ENCODE measurements around the gene SPAG16. TPM values are rescaled to one million over a fixed set of nuclear protein-coding genes. Genes with fewer than 3 reads are reported as not detected.

The SPAG16 gene
- total RNA-seq, 1 experiment from 2014 or later = 17.3 TPM

- H3K23ac ChIP-seq (ENCODE audit: insufficient read length, low read depth, low read length) = no peak overlapping the region
- H2BK5ac ChIP-seq (ENCODE audit: insufficient read length, low read length) = no peak overlapping the region
Measured at GRCh38 chr2:214328941-214329340, 1044.7 kb downstream of the SPAG16 start.

More at GRCh38 chr2:214328941-214329340, 1044.7 kb downstream of the SPAG16 start:
- no peaks in the 10 kb centered on the region for H4K20me1 ChIP-seq (ENCODE audit: control insufficient read depth, insufficient read depth, insufficient read length)
- TF ChIP-seq, protein P1, sequence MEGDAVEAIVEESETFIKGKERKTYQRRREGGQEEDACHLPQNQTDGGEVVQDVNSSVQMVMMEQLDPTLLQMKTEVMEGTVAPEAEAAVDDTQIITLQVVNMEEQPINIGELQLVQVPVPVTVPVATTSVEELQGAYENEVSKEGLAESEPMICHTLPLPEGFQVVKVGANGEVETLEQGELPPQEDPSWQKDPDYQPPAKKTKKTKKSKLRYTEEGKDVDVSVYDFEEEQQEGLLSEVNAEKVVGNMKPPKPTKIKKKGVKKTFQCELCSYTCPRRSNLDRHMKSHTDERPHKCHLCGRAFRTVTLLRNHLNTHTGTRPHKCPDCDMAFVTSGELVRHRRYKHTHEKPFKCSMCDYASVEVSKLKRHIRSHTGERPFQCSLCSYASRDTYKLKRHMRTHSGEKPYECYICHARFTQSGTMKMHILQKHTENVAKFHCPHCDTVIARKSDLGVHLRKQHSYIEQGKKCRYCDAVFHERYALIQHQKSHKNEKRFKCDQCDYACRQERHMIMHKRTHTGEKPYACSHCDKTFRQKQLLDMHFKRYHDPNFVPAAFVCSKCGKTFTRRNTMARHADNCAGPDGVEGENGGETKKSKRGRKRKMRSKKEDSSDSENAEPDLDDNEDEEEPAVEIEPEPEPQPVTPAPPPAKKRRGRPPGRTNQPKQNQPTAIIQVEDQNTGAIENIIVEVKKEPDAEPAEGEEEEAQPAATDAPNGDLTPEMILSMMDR (conservative IDR thresholded peaks at IDR 0.05) = no peak
- H2AK5ac ChIP-seq (ENCODE audit: insufficient read length, low read length) = no peak overlapping the region
- H2BK12ac ChIP-seq (ENCODE audit: insufficient read length, low read depth, low read length) = no peak overlapping the region
- H2BK20ac ChIP-seq (ENCODE audit: low read depth, low read length, poor library complexity, severe bottlenecking) = no peak overlapping the region
- no peak overlapping the region for H3K4ac ChIP-seq (ENCODE audit: low read depth, low read length)
- Mint-ChIP-seq H3K36me3 (ENCODE audit: insufficient read depth in 1 of 3, low read depth in 3 of 3) (no peaks in the 10 kb centered on the region), H3K27me3 (ENCODE audit: low read depth) (no peaks in the 10 kb centered on the region), H3K4me1 (peaks cover 0 to 4% of the 10 kb centered on the region in 2 experiments; a peak in 2 of 4 replicates), H3K27ac (no peak overlapping the region), H3K4me3 (no peak overlapping the region), H3K9me3 (no peaks in the 10 kb centered on the region)
- no peak overlapping the region for H3K9ac ChIP-seq (ENCODE audit: extremely low read depth, insufficient read length, low read length)
- H3K14ac ChIP-seq (ENCODE audit: insufficient read depth, low read length) = no peak overlapping the region
- H3K27me3 ChIP-seq (ENCODE audit: insufficient read depth, low read length) = no peaks in the 10 kb centered on the region
- H3K27ac ChIP-seq (ENCODE audit: insufficient read length, low read depth, low read length) = no peak overlapping the region
- no peak overlapping the region for H3K18ac ChIP-seq (ENCODE audit: insufficient read length, low read depth, low read length)
- no peaks in the 10 kb centered on the region for H3K23me2 ChIP-seq (ENCODE audit: insufficient read length, low read depth, low read length, poor library complexity, severe bottlenecking)
- no peak overlapping the region for H3K56ac ChIP-seq (ENCODE audit: insufficient read length, low read depth, low read length)
- H3K4me2 ChIP-seq (ENCODE audit: insufficient read depth, insufficient read length, low read length) = no peak overlapping the region
- H3K79me1 ChIP-seq (ENCODE audit: insufficient read depth, low read depth, low read length, poor library complexity, severe bottlenecking) = no peaks in the 10 kb centered on the region
- no peak overlapping the region for H4K8ac ChIP-seq (replicated peaks; ENCODE audit: insufficient read length, low read depth, low read length)
- H2BK15ac ChIP-seq (ENCODE audit: low read depth, low read length) = no peak overlapping the region
- no CpG with 5 or more reads among the region's 3 CpGs for WGBS (ENCODE audit: extremely low coverage, insufficient read length, low lambda C conversion rate)
- no peaks in the 10 kb centered on the region for H3K4me1 ChIP-seq (ENCODE audit: insufficient read depth, low read length)
- no peaks in the 10 kb centered on the region for H3K79me2 ChIP-seq (ENCODE audit: insufficient read depth, low read length)
- DNase-seq = no peak
- H3T11ph ChIP-seq (ENCODE audit: low read length) = no peak overlapping the region
- H2BK120ac ChIP-seq (ENCODE audit: low read depth, low read length, poor library complexity, severe bottlenecking) = no peak overlapping the region
- H2AFZ ChIP-seq (ENCODE audit: low read length) = no peak overlapping the region
- no peak overlapping the region for H4K91ac ChIP-seq (ENCODE audit: insufficient read length, low read depth, low read length)
- H4K5ac ChIP-seq (ENCODE audit: insufficient read length, low read depth, low read length) = no peak overlapping the region
- no peaks in the 10 kb centered on the region for H3K9me3 ChIP-seq (ENCODE audit: control insufficient read depth, low read depth, low read length)

Measured in H9 (cell line).